A673 (cell line): Measurements from ENCODE around the gene SUSD1. TPM values are rescaled to one million over a fixed set of nuclear protein-coding genes. Genes with fewer than 3 reads are reported as not detected.

Experiments
- BruUV-seq: library from RNA; stranded (reverse); fragments of 400-500 nt; replicated peaks from 2 replicates; lab custom pipeline; 2021; lab: Mats Ljungman, UMichigan
- CTCF ChIA-PET: fragments of 300-600 bp; sonication (Branson Sonifier 250); formaldehyde crosslinking; loops from one replicate; lab custom pipeline; 2022; ENCODE audit warnings: antibody characterized with exemption; lab: Charles Lee
- POLR2A ChIA-PET: fragments of 300-600 bp; sonication (Branson Sonifier 250); formaldehyde crosslinking; loops from one replicate; lab custom pipeline; 2022; ENCODE audit warnings: antibody characterized with exemption; ENCODE audit not compliant: low non-redundant PET; lab: Charles Lee
- DNase-seq: peaks from one replicate; pipeline ENCODE4 v3.0.0-alpha.2; 2015; ENCODE audit warnings: low spot score
- H3K27ac ChIP-seq: fragments of 200-600 bp; sonication (generic); 2 replicates; pipeline ENCODE4 v1.5.1; 2016; ENCODE audit warnings: mixed run types, low read depth, mild to moderate bottlenecking, mixed read lengths, antibody characterized with exemption, low read length; ENCODE audit not compliant: poor library complexity, severe bottlenecking
- H3K27me3 ChIP-seq: fragments of 200-600 bp; sonication (generic); replicated peaks from 2 replicates; pipeline ENCODE4 v1.6.1; 2017; ENCODE audit warnings: mixed run types, low read depth, mild to moderate bottlenecking, mixed read lengths, antibody characterized with exemption, low read length; ENCODE audit not compliant: insufficient read depth, poor library complexity
- H3K36me3 ChIP-seq: fragments of 200-600 bp; sonication (generic); 2 replicates; pipeline ENCODE4 v1.6.1; 2016; ENCODE audit warnings: mixed run types, mild to moderate bottlenecking, mixed read lengths, antibody characterized with exemption, low read length; ENCODE audit not compliant: insufficient read depth, poor library complexity, severe bottlenecking
- H3K4me1 ChIP-seq: fragments of 200-600 bp; sonication (generic); 2 replicates; pipeline ENCODE4 v1.6.1; 2017; ENCODE audit warnings: mixed run types, mild to moderate bottlenecking, mixed read lengths, antibody characterized with exemption, low read length; ENCODE audit not compliant: insufficient read depth, poor library complexity, severe bottlenecking
- H3K4me3 ChIP-seq: fragments of 200-600 bp; sonication (generic); 2 replicates; pipeline ENCODE4 v1.5.1; 2016; ENCODE audit warnings: low read depth, mixed run types, mild to moderate bottlenecking, mixed read lengths, low read length; ENCODE audit not compliant: poor library complexity, severe bottlenecking
- H3K9me3 ChIP-seq: fragments of 200-600 bp; sonication (generic); 2 replicates; pipeline ENCODE4 v1.6.1; 2016; ENCODE audit warnings: mixed run types, low read depth, mild to moderate bottlenecking, mixed read lengths, antibody characterized with exemption, low read length; ENCODE audit not compliant: poor library complexity, severe bottlenecking
- CTCF ChIP-seq: fragments of 300-800, 200-600 bp; sonication (generic); conservative IDR thresholded peaks from 2 replicates; pipeline ENCODE4 v1.5.1; 2017; ENCODE audit warnings: low read depth, mild to moderate bottlenecking, antibody characterized with exemption, low read length, moderate library complexity, mixed read lengths
- EZH2 ChIP-seq: fragments of 200-600 bp; sonication (generic); IDR thresholded peaks from 2 replicates; pipeline ENCODE4 v1.6.1; 2017; ENCODE audit warnings: borderline replicate concordance, low read depth, mild to moderate bottlenecking, mixed read lengths, antibody characterized with exemption, low read length; ENCODE audit not compliant: poor library complexity, severe bottlenecking
- intact Hi-C: fragments of 100-400 bp; cut with micrococcal nuclease; formaldehyde crosslinking; loops from one replicate; pipeline ENCODE4 v1.10.0; 2022; ENCODE audit not compliant: unreplicated experiment
- total RNA-seq: library from RNA; stranded (reverse); gene quantifications from 2 replicates; pipeline ENCODE4 v1.2.3, GENCODE V29; 2021

SUSD1 gene
- total RNA-seq, 1 experiment from 2014 or later = 14.9 TPM

- DNase-seq = no peak
- no peak overlapping the region for H3K27ac ChIP-seq
- intact Hi-C loops = no loop called here
- H3K27me3 ChIP-seq = no peaks in the 10 kb centered on the region
- H3K36me3 ChIP-seq = no peaks in the 10 kb centered on the region
- CTCF ChIA-PET = no interaction called here
- no peak overlapping the region for H3K4me3 ChIP-seq
- BruUV-seq = no TSS peak
- no peaks in the 10 kb centered on the region for H3K9me3 ChIP-seq
- peaks cover 8% of the 10 kb centered on the region for H3K4me1 ChIP-seq
- TF ChIP-seq CTCF (no peak), EZH2 (no peak)
- POLR2A ChIA-PET = no interaction called here
Measured at GRCh38 chr9:112038017-112038408, 137.1 kb downstream of the SUSD1 start.

GRCh38 chr9:112037281-112038016 is 137.6 kb downstream of the SUSD1 start:
- Histone ChIP-seq H3K36me3 (no peaks in the 10 kb centered on the region), H3K27ac (no peak overlapping the region), H3K27me3 (no peaks in the 10 kb centered on the region), H3K9me3 (no peaks in the 10 kb centered on the region), H3K4me1 (peaks cover 14% of the 10 kb centered on the region), H3K4me3 (no peak overlapping the region)
- CTCF ChIA-PET = no interaction called here
- intact Hi-C loops = no loop called here
- no peak for DNase-seq
- no peak for TF ChIP-seq EZH2
- no peak for TF ChIP-seq CTCF
- no TSS peak for BruUV-seq
- POLR2A ChIA-PET = interaction anchor here (0.6 kb wide), 1 partner anchor 381 kb away, joined by 3 read pairs; no protein-coding TSS in a partner anchor

DNA sequence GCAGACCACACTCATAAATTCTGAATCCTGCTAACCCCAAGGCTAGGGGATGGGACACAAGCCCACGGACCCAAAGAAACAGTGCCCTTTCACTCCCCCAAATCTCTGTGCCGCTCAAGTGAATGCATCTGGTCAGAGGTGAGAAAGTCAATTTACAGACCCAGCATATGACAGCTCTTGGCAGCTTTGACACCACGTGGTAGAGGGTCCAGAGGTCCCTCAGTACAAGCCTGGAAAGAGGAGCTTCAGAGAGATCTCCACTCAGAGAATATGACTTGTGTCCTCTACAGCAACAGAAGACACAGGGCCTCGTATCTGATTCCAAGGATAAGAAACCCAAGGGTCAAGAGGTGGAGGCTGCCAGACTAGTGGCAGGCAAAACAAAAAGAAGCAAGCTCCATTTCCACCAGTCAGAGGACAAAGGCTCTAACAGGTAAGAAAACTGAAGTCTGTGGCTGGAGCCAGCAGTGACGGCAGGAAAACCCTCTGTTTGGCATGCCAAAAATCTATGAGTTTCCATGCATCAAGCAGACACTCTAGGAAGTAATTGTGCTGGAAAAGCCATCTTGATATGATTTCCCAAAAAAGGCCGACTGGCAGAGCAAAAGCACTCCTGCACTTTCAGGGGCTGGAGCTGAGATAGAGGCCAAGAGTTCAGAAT is 139.8 kb downstream of the SUSD1 start:
- Histone ChIP-seq H3K27ac (no peak overlapping the region), H3K4me1 (peaks cover 7% of the 10 kb centered on the region), H3K9me3 (no peaks in the 10 kb centered on the region), H3K4me3 (no peak overlapping the region), H3K27me3 (no peaks in the 10 kb centered on the region), H3K36me3 (no peaks in the 10 kb centered on the region)
- no TSS peak for BruUV-seq
- ChIA-PET POLR2A (no interaction called here), CTCF (no interaction called here)
- DNase-seq = no peak
- TF ChIP-seq CTCF (no peak), EZH2 (no peak)
- intact Hi-C loops = no loop called here
